HCT116 (cell line): Measurements from ENCODE around the gene NOX4. TPM values are rescaled to one million over a fixed set of nuclear protein-coding genes. Genes with fewer than 3 reads are reported as not detected.

ENCODE experiments used
- ATAC-seq: fragments of 200-7000 bp; cut with Tn5 transposase; 2 replicates; pipeline ENCODE4 v1.9.1; 2020; ENCODE audit warnings: mild to moderate bottlenecking, moderate library complexity
- BruUV-seq: library from RNA; stranded (reverse); fragments of 400-500 nt; replicated peaks from 2 replicates; lab custom pipeline; 2021; lab: Mats Ljungman, UMichigan
- CTCF ChIA-PET: fragments of 300-600 bp; sonication (Branson Sonifier 250); formaldehyde crosslinking; loops from one replicate; lab custom pipeline; 2021; ENCODE audit warnings: antibody characterized with exemption; lab: Charles Lee
- POLR2A ChIA-PET: fragments of 300-600, 350-600 bp; sonication (Branson Sonifier 250); formaldehyde crosslinking; loops from one replicate; lab custom pipeline; 2021; ENCODE audit warnings: antibody characterized with exemption; lab: Charles Lee
- RAD21 ChIA-PET, 2 experiments: fragments of 300-600 bp; sonication (Branson Sonifier 250); formaldehyde crosslinking; loops; one replicate each; lab custom pipeline; 2023; ENCODE audit warnings: low total read pairs in 2 of 2; ENCODE audit not compliant: uncharacterized antibody in 2 of 2, unreplicated experiment in 2 of 2, low non-redundant PET in 1 of 2; lab: Charles Lee
- DNase-seq: peaks from one replicate; pipeline ENCODE4 v3.0.0-alpha.2; 2010; ENCODE audit warnings: low read depth, low spot score
- H2AFZ ChIP-seq: fragments of 200-600 bp; shearing (Covaris generic), sonication (generic); 2 replicates; pipeline ENCODE4 v1.6.1; 2017; ENCODE audit warnings: low read depth, mixed run types, mixed read lengths, antibody characterized with exemption, low read length; ENCODE audit not compliant: poor library complexity, severe bottlenecking
- H3K27ac ChIP-seq: 2 replicates; pipeline ENCODE4 v1.5.1; 2012; ENCODE audit warnings: low read depth, low read length
- H3K27me3 ChIP-seq: fragments of 200-600 bp; sonication (generic); 2 replicates; pipeline ENCODE4 v1.6.1; 2016; ENCODE audit warnings: mixed run types, low read length, mixed read lengths; ENCODE audit not compliant: insufficient read depth
- H3K36me3 ChIP-seq, 2 experiments: fragments of 200-500 bp in 1 of 2; fragments of 200-600 bp in 1 of 2; sonication (Bioruptor generic) in 1 of 2; sonication (generic) in 1 of 2; 2 replicates each; pipeline versions ENCODE4 v1.5.1 to v1.6.1; 2014 to 2016; ENCODE audit warnings: low read length in 2 of 2, inconsistent platforms in 1 of 2, mixed read lengths in 1 of 2, mixed run types in 1 of 2; ENCODE audit not compliant: insufficient read depth in 2 of 2, control insufficient read depth in 1 of 2
- H3K4me1 ChIP-seq, 2 experiments: fragments of 200-600 bp in 1 of 2; sonication (generic) in 1 of 2; 2 replicates each; pipeline versions ENCODE4 v1.5.1 to v1.6.1; 2012 to 2017; ENCODE audit warnings: low read length in 2 of 2, inconsistent platforms in 1 of 2, mild to moderate bottlenecking in 1 of 2, mixed read lengths in 1 of 2, mixed run types in 1 of 2, moderate library complexity in 1 of 2; ENCODE audit not compliant: insufficient read depth in 2 of 2, control insufficient read depth in 1 of 2
- H3K4me2 ChIP-seq: fragments of 200-600 bp; sonication (generic); 2 replicates; pipeline ENCODE4 v1.6.1; 2017; ENCODE audit warnings: mixed run types, low read length, mixed read lengths
- H3K4me3 ChIP-seq, 2 experiments: fragments of 200-600 bp in 1 of 2; sonication (generic) in 1 of 2; replicated peaks in 1 of 2; 2 replicates each; pipeline ENCODE4 v1.5.1; 2011 to 2016; ENCODE audit warnings: low read length in 2 of 2, control low read depth in 1 of 2, low read depth in 1 of 2, mild to moderate bottlenecking in 1 of 2, mixed read lengths in 1 of 2, mixed run types in 1 of 2
- H3K79me2 ChIP-seq: fragments of 200-600 bp; sonication (generic); 2 replicates; pipeline ENCODE4 v1.6.1; 2017; ENCODE audit warnings: mild to moderate bottlenecking, mixed run types, low read length, moderate library complexity, mixed read lengths; ENCODE audit not compliant: insufficient read depth
- H3K9ac ChIP-seq: fragments of 200-600 bp; sonication (generic); 2 replicates; pipeline ENCODE4 v1.6.1; 2016; ENCODE audit warnings: low read length, mixed read lengths
- H3K9me2 ChIP-seq: fragments of 200-600 bp; sonication (generic), shearing (Covaris generic); 2 replicates; pipeline ENCODE4 v1.6.1; 2017; ENCODE audit warnings: mixed run types, mild to moderate bottlenecking, moderate library complexity; ENCODE audit not compliant: insufficient read depth
- H3K9me3 ChIP-seq, 2 experiments: fragments of 200-500 bp in 1 of 2; fragments of 200-600 bp in 1 of 2; sonication (Bioruptor generic) in 1 of 2; sonication (generic) in 1 of 2; 2 replicates each; pipeline ENCODE4 v1.6.1; 2014 to 2017; ENCODE audit warnings: low read length in 2 of 2, mixed read lengths in 2 of 2, inconsistent platforms in 1 of 2, low read depth in 1 of 2, mild to moderate bottlenecking in 1 of 2, mixed run types in 1 of 2, moderate library complexity in 1 of 2; ENCODE audit not compliant: control insufficient read depth in 1 of 2, insufficient read depth in 1 of 2
- H4K20me1 ChIP-seq: fragments of 200-600 bp; sonication (generic), shearing (Covaris generic); 2 replicates; pipeline ENCODE4 v1.6.1; 2017; ENCODE audit warnings: mixed run types, mild to moderate bottlenecking, moderate library complexity; ENCODE audit not compliant: insufficient read depth
- ATF3 ChIP-seq: IDR thresholded peaks from 2 replicates; pipeline ENCODE4 v1.6.1; 2012
- CEBPB ChIP-seq: IDR thresholded peaks from 2 replicates; pipeline ENCODE4 v1.6.1; 2012; ENCODE audit warnings: low read depth
- CTCF ChIP-seq, 3 experiments: fragments of 200-600 bp in 1 of 3; sonication (generic) in 1 of 3; IDR thresholded peaks in 2 of 3; conservative IDR thresholded peaks in 1 of 3; 2 replicates each; pipeline ENCODE4 v1.5.1; 2012 to 2017; ENCODE audit warnings: low read depth in 2 of 3, low read length in 2 of 3, antibody characterized with exemption in 1 of 3, borderline replicate concordance in 1 of 3, control low read depth in 1 of 3, mild to moderate bottlenecking in 1 of 3, mixed read lengths in 1 of 3, mixed run types in 1 of 3, moderate library complexity in 1 of 3; ENCODE audit not compliant: insufficient read depth in 1 of 3
- MAX ChIP-seq: IDR thresholded peaks from 2 replicates; pipeline ENCODE4 v1.6.1; 2012
- REST ChIP-seq: IDR thresholded peaks from 2 replicates; pipeline ENCODE4 v1.6.1; 2012; ENCODE audit warnings: low read depth
- SIN3A ChIP-seq: IDR thresholded peaks from 2 replicates; pipeline ENCODE4 v1.6.1; 2012; ENCODE audit warnings: low read depth
- SRF ChIP-seq: IDR thresholded peaks from 2 replicates; pipeline ENCODE4 v1.6.1; 2012; ENCODE audit warnings: low read depth
- ZBTB33 ChIP-seq: IDR thresholded peaks from 2 replicates; pipeline ENCODE4 v1.6.1; 2011; ENCODE audit warnings: mild to moderate bottlenecking, low read length, moderate library complexity; ENCODE audit not compliant: insufficient replicate concordance; ENCODE audit errors: extremely low read depth
- ZFX ChIP-seq: fragments of 450-650 bp; IDR thresholded peaks from 2 replicates; pipeline ENCODE4 v1.6.1; 2017
- intact Hi-C: fragments of 100-400 bp; cut with micrococcal nuclease; formaldehyde crosslinking; loops from 2 replicates; pipeline ENCODE4 v1.10.0; 2022
- total RNA-seq: library from RNA; stranded (reverse); gene quantifications from one replicate; pipeline ENCODE4 v1.2.1, GENCODE V29; 2021; ENCODE audit not compliant: unreplicated experiment

NOX4 gene
- total RNA-seq, 1 experiment from 2014 or later, result not detected

DNA sequence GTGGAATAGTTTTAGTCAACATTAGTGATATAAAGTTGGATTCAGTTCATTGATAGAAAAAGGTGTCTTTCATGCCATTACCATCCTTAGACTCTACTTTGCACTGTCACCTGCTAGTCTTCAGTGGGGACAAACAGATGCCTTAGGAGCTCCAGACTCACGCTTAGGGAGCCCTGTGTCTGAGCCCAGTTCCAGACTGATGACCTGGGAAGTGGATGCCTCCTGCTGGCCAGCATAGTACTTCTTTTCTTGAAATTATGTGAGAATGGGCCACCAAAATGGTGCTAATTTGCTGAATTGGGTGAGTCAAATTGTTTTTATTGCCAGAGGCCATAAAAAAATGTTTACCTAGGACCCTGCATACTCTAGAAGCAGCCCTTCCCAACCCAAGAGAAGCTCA lies 53.9 kb downstream of the NOX4 start:
- DNase-seq, result no peak
- Histone ChIP-seq H3K79me2 (no peaks in the 10 kb centered on the region), H3K9me2 (no peaks in the 10 kb centered on the region), H3K9me3 (no peaks in the 10 kb centered on the region), H3K4me3 (no peak overlapping the region), H3K27ac (no peak overlapping the region), H4K20me1 (no peaks in the 10 kb centered on the region), H3K4me2 (no peak overlapping the region), H2AFZ (no peak overlapping the region), H3K9ac (no peak overlapping the region), H3K27me3 (peaks cover 5% of the 10 kb centered on the region; the same call in 1 of the 2 replicates), H3K36me3 (no peaks in the 10 kb centered on the region), H3K4me1 (no peaks in the 10 kb centered on the region)
- BruUV-seq, result no TSS peak
- ATAC-seq, result no peak
- intact Hi-C loops, result no loop called here
- ChIA-PET RAD21 (no interaction called here), POLR2A (no interaction called here), CTCF (no interaction called here)
- TF ChIP-seq ATF3, result no peak
- TF ChIP-seq CEBPB, result no peak
- TF ChIP-seq MAX, result no peak
- TF ChIP-seq SRF, result no peak
- TF ChIP-seq CTCF (IDR thresholded peaks at IDR 0.05 in 2 of 3, conservative IDR thresholded peaks at IDR 0.05 in 1 of 3; ENCODE audit: borderline replicate concordance in 1 of 3, insufficient read depth in 1 of 3, low read depth in 2 of 3, low read length in 2 of 3), result 0 out of 6 replicates have a peak, but pooled peaks of 1 of the 3 experiments have one; percentile 16
- TF ChIP-seq SIN3A, result no peak
- TF ChIP-seq ZBTB33, result no peak
- TF ChIP-seq REST, result no peak
- TF ChIP-seq ZFX, result no peak
